ENCODE results near the gene PACS2.

PACS2 gene

GRCh38 chr14:105398726-105399465 lies 84.3 kb downstream of the PACS2 start:
- DNase-seq (ENCODE audit: low spot score) = no peak
- no peak for TF ChIP-seq CTCF (IDR thresholded peaks at IDR 0.05; ENCODE audit: extremely low read depth, missing control alignments)

GRCh38 chr14:105399466-105399775 lies 84.9 kb downstream of the PACS2 start:
- no peak for DNase-seq (ENCODE audit: low spot score)
- TF ChIP-seq CTCF (IDR thresholded peaks at IDR 0.05; ENCODE audit: extremely low read depth, missing control alignments) = no peak

GRCh38 chr14:105400016-105400415 lies 85.5 kb downstream of the PACS2 start:
- no peak for TF ChIP-seq CTCF (IDR thresholded peaks at IDR 0.05; ENCODE audit: extremely low read depth, missing control alignments)
- DNase-seq (ENCODE audit: low spot score) = no peak

- DNase-seq (ENCODE audit: low spot score) = no peak
- no peak for TF ChIP-seq CTCF (IDR thresholded peaks at IDR 0.05; ENCODE audit: extremely low read depth, missing control alignments)
Observed at GRCh38 chr14:105401699-105402098, 87.2 kb downstream of the PACS2 start.

- DNase-seq (ENCODE audit: low spot score) = no peak
- no peak for TF ChIP-seq CTCF (IDR thresholded peaks at IDR 0.05; ENCODE audit: extremely low read depth, missing control alignments)
Observed at GRCh38 chr14:105408592-105408991, 94.0 kb downstream of the PACS2 start.

GRCh38 chr14:105409364-105409763 lies 94.8 kb downstream of the PACS2 start:
- DNase-seq (ENCODE audit: low spot score) = no peak
- no peak for TF ChIP-seq CTCF (IDR thresholded peaks at IDR 0.05; ENCODE audit: extremely low read depth, missing control alignments)

- DNase-seq (ENCODE audit: low spot score) = no peak
- TF ChIP-seq CTCF (IDR thresholded peaks at IDR 0.05; ENCODE audit: extremely low read depth, missing control alignments) = no peak
Observed at GRCh38 chr14:105410642-105411016, 96.1 kb downstream of the PACS2 start.
